H4 (cell line): Measurements from ENCODE around the gene ESR2. TPM values are rescaled to one million over a fixed set of nuclear protein-coding genes. Genes with fewer than 3 reads are reported as not detected.
A peak's percentile ranks its signal among the peaks of the same experiment; 100 is the strongest.
"Not testable (repeated sequence)": the region's sequence is repeated elsewhere in the genome, so short reads cannot be mapped to it uniquely, and the experiment has no call there.

Experiments
- DNase-seq: peaks from one replicate; pipeline ENCODE4 v3.0.0-alpha.2; 2015; ENCODE audit warnings: low spot score
- total RNA-seq: library from RNA; depleted of rRNA; stranded (reverse); fragments of >200 nt; shearing (Covaris generic); gene quantifications from 2 replicates; pipeline ENCODE4 v1.2.3, GENCODE V29; 2014

ESR2 gene
- total RNA-seq, 1 experiment from 2014 or later, result not detected

GRCh38 chr14:64091217-64091616, 203.0 kb downstream of the ESR2 start:
- no peak for DNase-seq

- DNase-seq, result no peak
These were observed 204.3 kb downstream of the ESR2 start for GRCh38 chr14:64089920-64090319.

- DNase-seq, result no peak
These were observed 205.6 kb downstream of the ESR2 start for GRCh38 chr14:64088647-64088964.

GRCh38 chr14:64082837-64083236, 211.3 kb downstream of the ESR2 start:
- no peak for DNase-seq

GRCh38 chr14:64081174-64081746, 212.9 kb downstream of the ESR2 start:
- no peak for DNase-seq

GRCh38 chr14:64080452-64080851, 213.7 kb downstream of the ESR2 start:
- no peak for DNase-seq

- no peak for DNase-seq
These were observed 218.6 kb downstream of the ESR2 start for GRCh38 chr14:64075613-64076005.

GRCh38 chr14:64074961-64075612, 219.1 kb downstream of the ESR2 start:
- peak; percentile 45 for DNase-seq

GRCh38 chr14:64069634-64070359, 224.4 kb downstream of the ESR2 start:
- DNase-seq, result no peak

- DNase-seq, result no peak
These were observed 229.7 kb downstream of the ESR2 start for GRCh38 chr14:64064447-64064846.

- no peak for DNase-seq
These were observed 231.6 kb downstream of the ESR2 start for GRCh38 chr14:64062381-64063115.

- DNase-seq, result no peak
These were observed 232.5 kb downstream of the ESR2 start for GRCh38 chr14:64061706-64062105.

- DNase-seq, result no peak
These were observed 233.1 kb downstream of the ESR2 start for GRCh38 chr14:64061115-64061514.

GRCh38 chr14:64060648-64061096, 233.5 kb downstream of the ESR2 start:
- DNase-seq, result peak; percentile 18

GRCh38 chr14:64060199-64060545, 234.0 kb downstream of the ESR2 start:
- DNase-seq, result no peak

- DNase-seq, result no peak
These were observed 234.5 kb downstream of the ESR2 start for GRCh38 chr14:64059454-64060198.

GRCh38 chr14:64053694-64054669, 240.2 kb downstream of the ESR2 start:
- no peak for DNase-seq

- DNase-seq, result no peak
These were observed 244.4 kb downstream of the ESR2 start for GRCh38 chr14:64049616-64050381.

- no peak for DNase-seq
These were observed 249.1 kb downstream of the ESR2 start for GRCh38 chr14:64045091-64045490.

GRCh38 chr14:64043296-64043695, 250.9 kb downstream of the ESR2 start:
- not testable (repeated sequence) for DNase-seq
